NCI-H128 (cell line): ENCODE data around the gene RHOH.

Experiments used
- DNase-seq: peaks from one replicate; lab custom pipeline; 2025; ENCODE audit not compliant: unreplicated experiment; lab: John Stamatoyannopoulos, UW

RHOH gene

GRCh38 chr4:40204507-40205258, 7.9 kb downstream of the RHOH start:
- no peak for DNase-seq

- DNase-seq, result no peak
Measured at GRCh38 chr4:40205259-40206198, 8.7 kb downstream of the RHOH start.

- DNase-seq, result no peak
Measured at GRCh38 chr4:40206426-40206825, 9.6 kb downstream of the RHOH start.

- DNase-seq, result no peak
Measured at GRCh38 chr4:40209401-40209800, 12.6 kb downstream of the RHOH start.

- no peak for DNase-seq
Measured at GRCh38 chr4:40210776-40211175, 13.9 kb downstream of the RHOH start.

GRCh38 chr4:40211224-40212185, 14.7 kb downstream of the RHOH start:
- DNase-seq, result no peak

- DNase-seq, result no peak
Measured at GRCh38 chr4:40212674-40213527, 16.1 kb downstream of the RHOH start.

- no peak for DNase-seq
Measured at GRCh38 chr4:40214038-40214437, 17.2 kb downstream of the RHOH start.

GRCh38 chr4:40214661-40215418, 18.0 kb downstream of the RHOH start:
- no peak for DNase-seq

- DNase-seq, result no peak
Measured at GRCh38 chr4:40216622-40217366, 20.0 kb downstream of the RHOH start.

- DNase-seq, result no peak
Measured at GRCh38 chr4:40221744-40222143, 24.9 kb downstream of the RHOH start.

- DNase-seq, result no peak
Measured at GRCh38 chr4:40223343-40223742, 26.5 kb downstream of the RHOH start.

- no peak for DNase-seq
Measured at GRCh38 chr4:40224432-40224831, 27.6 kb downstream of the RHOH start.

- DNase-seq, result no peak
Measured at GRCh38 chr4:40225497-40225896, 28.7 kb downstream of the RHOH start.

- no peak for DNase-seq
Measured at GRCh38 chr4:40227284-40227683, 30.5 kb downstream of the RHOH start.

GRCh38 chr4:40228497-40229365, 31.9 kb downstream of the RHOH start:
- DNase-seq, result no peak

- DNase-seq, result no peak
Measured at GRCh38 chr4:40231316-40231863, 34.6 kb downstream of the RHOH start.
